Measurements from ENCODE around the gene HSD3B7.

HSD3B7 gene

GRCh38 chr16:30957456-30958174, 27.4 kb upstream of the HSD3B7 start, which contains the start of gene SETD1A:
SETD1A (plus strand) TSS chr16:30957754; CDS start chr16:30958732, 978 bp downstream.
- DNase-seq (ENCODE audit: low spot score), result peak; percentile 93

- DNase-seq (ENCODE audit: low spot score), result peak; percentile 81
These were observed 26.6 kb upstream of the HSD3B7 start for GRCh38 chr16:30958175-30959079.

GRCh38 chr16:30961384-30961783, 23.6 kb upstream of the HSD3B7 start:
- DNase-seq (ENCODE audit: low spot score), result no peak

- DNase-seq (ENCODE audit: low spot score), result no peak
These were observed 21.0 kb upstream of the HSD3B7 start for GRCh38 chr16:30963925-30964511.

GRCh38 chr16:30964574-30965226, 20.3 kb upstream of the HSD3B7 start:
- DNase-seq (ENCODE audit: low spot score), result no peak

GRCh38 chr16:30965436-30965835, 19.6 kb upstream of the HSD3B7 start:
- no peak for DNase-seq (ENCODE audit: low spot score)

GRCh38 chr16:30966033-30966619, 18.9 kb upstream of the HSD3B7 start:
- DNase-seq (ENCODE audit: low spot score), result no peak

- no peak for DNase-seq (ENCODE audit: low spot score)
These were observed 17.2 kb upstream of the HSD3B7 start for GRCh38 chr16:30967795-30968194.

GRCh38 chr16:30969246-30969842, 15.7 kb upstream of the HSD3B7 start:
- DNase-seq (ENCODE audit: low spot score), result no peak

- no peak for DNase-seq (ENCODE audit: low spot score)
These were observed 13.7 kb upstream of the HSD3B7 start for GRCh38 chr16:30971298-30971697.

GRCh38 chr16:30972872-30973271, 12.1 kb upstream of the HSD3B7 start:
- DNase-seq (ENCODE audit: low spot score), result peak; percentile 51

GRCh38 chr16:30974348-30974747, 10.7 kb upstream of the HSD3B7 start:
- no peak for DNase-seq (ENCODE audit: low spot score)

- DNase-seq (ENCODE audit: low spot score), result no peak
These were observed 8.5 kb upstream of the HSD3B7 start for GRCh38 chr16:30976486-30976885.

- DNase-seq (ENCODE audit: low spot score), result peak; percentile 57
These were observed 7.5 kb upstream of the HSD3B7 start for GRCh38 chr16:30977502-30977901.

- DNase-seq (ENCODE audit: low spot score), result no peak
These were observed 5.6 kb upstream of the HSD3B7 start for GRCh38 chr16:30979170-30980022.

- no peak for DNase-seq (ENCODE audit: low spot score)
These were observed 5.0 kb upstream of the HSD3B7 start for GRCh38 chr16:30980023-30980371.

- DNase-seq (ENCODE audit: low spot score), result no peak
These were observed 4.6 kb upstream of the HSD3B7 start for GRCh38 chr16:30980434-30980833.

GRCh38 chr16:30980959-30981358, 4.0 kb upstream of the HSD3B7 start:
- no peak for DNase-seq (ENCODE audit: low spot score)

- DNase-seq (ENCODE audit: low spot score), result no peak
These were observed 2.3 kb upstream of the HSD3B7 start for GRCh38 chr16:30982548-30983288.

All from NAMALWA (cell line).